NCI-H82 treated with DMSO at 0.1 percent for 48 hours (cell line): ENCODE measurements around the gene INSIG1.

ENCODE experiments used
- DNase-seq: peaks from one replicate; lab custom pipeline; 2025; ENCODE audit not compliant: unreplicated experiment; lab: John Stamatoyannopoulos, UW

Gene INSIG1

DNA sequence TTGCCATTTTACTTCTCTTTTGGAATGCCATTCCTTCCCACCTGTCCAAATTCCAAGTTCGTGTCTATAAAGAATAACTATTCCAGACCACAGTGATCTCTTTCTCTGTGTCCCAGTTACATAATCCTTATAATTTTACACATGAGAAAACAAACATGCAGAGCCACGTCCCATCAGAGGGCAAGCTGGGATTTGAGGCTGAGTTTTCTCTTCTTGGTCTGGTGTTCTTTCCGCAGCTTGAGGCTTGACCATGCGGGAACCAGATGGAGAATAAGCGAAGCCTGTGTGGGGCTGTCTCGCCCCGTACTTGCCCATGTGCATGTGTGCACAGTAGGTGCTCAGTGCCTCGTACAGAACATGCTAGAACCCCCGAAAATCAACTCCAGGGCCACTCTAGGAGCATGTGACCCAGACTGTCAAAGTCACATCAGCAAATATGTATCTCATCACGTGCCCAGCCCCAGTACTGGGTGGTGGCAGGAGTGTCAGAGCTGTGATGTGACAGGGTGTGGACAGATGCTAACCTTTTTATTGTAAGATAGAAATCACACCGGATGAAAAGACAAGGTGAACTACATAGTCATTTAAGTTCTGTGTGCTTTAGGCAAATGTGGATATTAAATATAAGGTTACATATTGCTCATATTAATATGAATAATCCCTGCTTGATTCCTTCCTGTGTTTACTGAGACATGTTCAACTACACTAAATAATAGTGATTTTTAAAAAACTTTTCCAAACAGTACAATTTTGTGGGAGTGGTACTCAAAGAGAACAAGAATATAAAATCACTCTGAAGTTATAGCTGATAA lies 3.2 kb downstream of the INSIG1 start:
- no peak for DNase-seq

- no peak for DNase-seq
Observed at GRCh38 chr7:155303039-155303593, 5.4 kb downstream of the INSIG1 start.

- no peak for DNase-seq
Observed at GRCh38 chr7:155303897-155304296, 6.2 kb downstream of the INSIG1 start.

- no peak for DNase-seq
Observed at GRCh38 chr7:155305231-155305904, 7.7 kb downstream of the INSIG1 start.

GRCh38 chr7:155306673-155307470 lies 9.2 kb downstream of the INSIG1 start:
- no peak for DNase-seq

DNA sequence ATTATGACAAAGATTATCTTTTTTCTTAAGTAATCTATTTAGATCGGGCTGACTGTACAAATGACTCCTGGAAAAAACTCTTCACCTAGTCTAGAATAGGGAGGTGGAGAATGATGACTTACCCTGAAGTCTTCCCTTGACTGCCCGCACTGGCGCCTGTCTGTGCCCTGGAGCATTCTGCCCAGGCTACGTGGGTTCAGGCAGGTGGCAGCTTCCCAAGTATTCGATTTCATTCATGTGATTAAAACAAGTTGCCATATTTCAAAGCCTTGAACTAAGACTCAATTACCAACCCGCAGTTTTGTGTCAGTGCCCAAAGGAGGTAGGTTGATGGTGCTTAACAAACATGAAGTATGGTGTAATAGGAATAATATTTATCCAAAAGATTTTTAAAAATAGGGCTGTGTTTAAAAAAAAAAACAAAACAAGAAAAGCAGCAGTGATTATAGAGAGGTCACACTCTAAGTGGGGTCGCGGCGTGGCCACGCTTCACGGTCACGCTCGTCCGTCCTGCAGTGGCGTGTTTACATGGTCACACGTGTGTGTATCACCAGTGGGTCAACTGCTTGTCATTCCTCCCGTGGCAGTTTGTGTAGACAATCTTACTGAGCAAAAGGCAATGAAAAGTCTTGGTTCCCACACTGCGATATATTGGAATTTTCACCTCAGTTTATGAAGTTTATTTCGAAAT lies 10.8 kb downstream of the INSIG1 start:
- DNase-seq: no peak

DNA sequence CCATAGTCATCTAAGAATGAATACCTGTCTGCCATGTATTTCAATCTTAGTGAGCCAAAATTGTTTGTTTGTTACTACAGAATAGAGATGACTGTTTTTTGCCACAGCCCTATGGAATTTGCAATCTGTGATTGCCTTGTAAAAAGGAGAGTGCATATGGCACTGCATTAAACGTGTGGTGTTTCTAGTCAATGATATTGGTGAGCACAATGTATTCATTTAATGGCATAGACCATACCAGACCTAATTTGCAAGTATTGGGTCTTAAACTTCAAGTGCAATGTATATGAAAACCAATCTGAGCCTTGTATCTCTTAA lies 11.3 kb downstream of the INSIG1 start:
- no peak for DNase-seq

- no peak for DNase-seq
Observed at GRCh38 chr7:155310425-155311114, 12.9 kb downstream of the INSIG1 start.

DNA sequence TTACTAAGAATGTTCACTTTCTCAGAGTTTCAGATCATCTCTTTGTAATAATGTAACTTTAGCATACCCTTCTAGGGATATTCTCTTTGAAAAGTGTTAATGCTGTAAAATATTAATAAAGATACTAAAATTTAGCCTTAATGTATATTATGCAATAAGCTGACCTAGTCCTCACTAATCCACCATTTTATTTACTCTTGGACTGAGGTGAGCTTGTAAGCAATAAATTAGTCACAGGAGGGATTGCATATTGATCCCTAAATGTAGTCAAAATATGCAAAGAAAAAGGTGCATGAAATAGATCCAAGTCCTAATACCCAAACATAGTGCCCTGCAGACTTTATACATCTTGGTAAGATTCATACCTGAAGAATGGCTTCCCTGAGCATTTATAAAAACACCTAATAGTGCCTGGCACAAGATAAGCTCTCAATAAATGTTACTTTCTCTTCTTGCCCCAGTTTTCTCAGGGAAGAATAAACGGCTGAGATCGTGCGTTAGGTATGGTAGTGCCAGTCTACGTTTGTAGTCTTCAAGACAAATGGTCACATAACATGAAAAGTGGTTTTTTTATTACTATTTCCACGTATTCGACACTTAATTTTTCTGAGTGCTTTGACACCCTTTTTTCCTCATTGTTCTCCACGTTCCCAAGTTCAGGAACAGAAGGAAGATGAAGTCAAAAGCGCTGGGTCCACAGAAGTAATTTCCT lies 14.3 kb downstream of the INSIG1 start:
- DNase-seq: no peak

DNA sequence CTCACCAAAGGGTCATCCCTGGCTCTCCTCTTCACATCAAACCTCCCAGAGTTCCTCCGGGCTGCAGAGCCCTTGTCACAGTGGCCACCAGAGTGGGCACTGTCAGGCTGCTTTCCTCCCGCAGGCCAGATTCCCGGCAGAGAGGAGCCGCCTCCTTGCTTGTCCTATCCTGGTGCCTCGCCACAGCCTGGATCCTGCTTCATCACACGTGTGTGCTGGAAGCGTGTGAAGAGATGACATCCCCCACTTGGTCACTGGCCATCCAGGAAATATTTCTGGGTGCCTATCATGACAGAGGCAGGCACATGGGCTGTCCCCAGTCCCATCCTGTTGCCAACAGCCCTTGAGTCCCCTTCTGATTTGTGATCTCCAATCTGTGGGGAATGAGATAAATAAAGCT lies 15.0 kb downstream of the INSIG1 start:
- no peak for DNase-seq

DNA sequence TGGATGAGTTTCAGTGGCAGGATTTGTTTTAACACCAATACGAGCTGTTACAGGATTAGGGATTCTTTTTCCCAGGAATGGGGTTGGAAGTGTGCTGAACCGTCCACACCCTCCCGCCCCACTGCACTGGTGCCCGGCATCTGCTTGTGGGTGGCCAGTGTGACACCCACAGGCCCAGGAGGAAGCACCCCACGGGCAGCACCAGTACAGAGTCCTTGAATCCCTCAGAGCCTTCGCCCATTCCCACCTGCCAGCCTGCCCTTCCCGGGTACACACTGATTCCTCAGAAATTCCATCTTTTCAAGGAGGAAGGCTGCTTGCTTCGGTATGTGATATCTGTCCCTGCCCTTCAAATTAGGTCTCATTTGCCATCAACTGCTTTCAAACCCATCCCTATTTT lies 15.4 kb downstream of the INSIG1 start:
- no peak for DNase-seq

DNA sequence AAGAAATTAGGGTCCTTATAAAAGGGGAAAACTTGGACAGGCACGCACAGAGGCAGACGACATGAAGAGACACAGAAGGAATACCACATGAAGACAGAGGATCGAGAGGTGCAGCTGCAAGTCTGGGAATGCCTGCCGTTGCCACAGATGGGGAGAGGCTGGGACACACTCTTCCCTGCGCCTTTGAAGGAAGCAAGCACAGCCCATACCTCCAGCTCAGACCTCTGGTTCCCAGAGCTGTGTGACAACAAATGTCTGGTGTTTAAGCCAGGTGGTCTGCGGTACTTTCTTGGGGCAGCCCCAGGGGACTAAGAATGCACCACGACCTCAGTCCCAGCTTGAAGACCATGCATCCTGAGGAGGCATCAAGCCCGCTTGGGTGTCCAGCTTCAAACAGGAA lies 18.3 kb downstream of the INSIG1 start:
- no peak for DNase-seq

- no peak for DNase-seq
Observed at GRCh38 chr7:155316427-155317113, 18.9 kb downstream of the INSIG1 start.

DNA sequence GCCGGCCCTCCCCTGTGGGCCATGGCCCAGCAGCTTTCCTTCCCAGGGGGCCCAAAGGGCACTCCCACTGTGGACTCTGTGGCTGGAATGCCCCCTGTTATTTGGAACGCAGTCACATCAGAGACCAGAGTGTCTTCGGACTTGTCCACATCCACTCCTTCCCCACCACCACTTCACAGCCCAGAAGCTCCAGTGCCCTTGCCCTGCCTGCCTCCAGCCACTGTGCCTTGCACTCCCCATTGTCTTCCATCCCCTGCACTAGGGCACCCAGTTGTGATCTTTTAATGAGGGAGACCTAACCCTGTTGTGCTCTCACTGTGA lies 19.4 kb downstream of the INSIG1 start:
- DNase-seq: no peak

DNA sequence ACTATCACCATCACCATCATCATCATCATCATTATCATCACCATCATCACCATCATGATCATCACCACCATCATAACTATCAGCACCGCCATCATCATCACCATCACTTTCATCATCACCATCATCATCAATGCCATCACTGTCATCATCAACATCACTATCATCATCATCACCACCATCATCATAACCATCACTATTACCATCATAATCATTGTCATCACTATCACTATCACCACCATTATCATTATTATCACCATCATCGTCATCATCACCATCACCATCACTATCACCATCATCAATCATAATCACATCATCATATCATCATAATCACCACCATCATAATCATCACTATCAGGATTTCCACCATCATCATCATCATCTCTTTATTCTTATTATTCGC lies 20.6 kb downstream of the INSIG1 start:
- no peak for DNase-seq

- no peak for DNase-seq
Observed at GRCh38 chr7:155322530-155322929, 24.9 kb downstream of the INSIG1 start.

GRCh38 chr7:155323001-155323638 lies 25.4 kb downstream of the INSIG1 start:
- DNase-seq: no peak

- no peak for DNase-seq
Observed at GRCh38 chr7:155324012-155324917, 26.6 kb downstream of the INSIG1 start.
